M059J (cell line): ENCODE data around the gene CCDC71L. TPM values are rescaled to one million over a fixed set of nuclear protein-coding genes. Genes with fewer than 3 reads are reported as not detected.
"Not testable (repeated sequence)": the region's sequence is repeated elsewhere in the genome, so short reads cannot be mapped to it uniquely, and the experiment has no call there.

Experiments
- DNase-seq: peaks from one replicate; pipeline ENCODE4 v3.0.0-alpha.2; 2012; ENCODE audit warnings: low read depth
- total RNA-seq: library from RNA; depleted of rRNA; stranded (reverse); fragments of >200 nt; shearing (Covaris generic); gene quantifications from 2 replicates; pipeline ENCODE4 v1.2.3, GENCODE V29; 2014; rRNA removed

The CCDC71L gene
- 202 and 220 TPM in 2 replicates for total RNA-seq

GRCh38 chr7:106660862-106661720, at the start of gene CCDC71L:
CCDC71L (minus strand) TSS chr7:106661158; CDS start chr7:106660896, 262 bp downstream.
- DNase-seq: peak; percentile 98

GRCh38 chr7:106709604-106710003, 48.6 kb upstream of the CCDC71L start:
- DNase-seq: not testable (repeated sequence)

DNA sequence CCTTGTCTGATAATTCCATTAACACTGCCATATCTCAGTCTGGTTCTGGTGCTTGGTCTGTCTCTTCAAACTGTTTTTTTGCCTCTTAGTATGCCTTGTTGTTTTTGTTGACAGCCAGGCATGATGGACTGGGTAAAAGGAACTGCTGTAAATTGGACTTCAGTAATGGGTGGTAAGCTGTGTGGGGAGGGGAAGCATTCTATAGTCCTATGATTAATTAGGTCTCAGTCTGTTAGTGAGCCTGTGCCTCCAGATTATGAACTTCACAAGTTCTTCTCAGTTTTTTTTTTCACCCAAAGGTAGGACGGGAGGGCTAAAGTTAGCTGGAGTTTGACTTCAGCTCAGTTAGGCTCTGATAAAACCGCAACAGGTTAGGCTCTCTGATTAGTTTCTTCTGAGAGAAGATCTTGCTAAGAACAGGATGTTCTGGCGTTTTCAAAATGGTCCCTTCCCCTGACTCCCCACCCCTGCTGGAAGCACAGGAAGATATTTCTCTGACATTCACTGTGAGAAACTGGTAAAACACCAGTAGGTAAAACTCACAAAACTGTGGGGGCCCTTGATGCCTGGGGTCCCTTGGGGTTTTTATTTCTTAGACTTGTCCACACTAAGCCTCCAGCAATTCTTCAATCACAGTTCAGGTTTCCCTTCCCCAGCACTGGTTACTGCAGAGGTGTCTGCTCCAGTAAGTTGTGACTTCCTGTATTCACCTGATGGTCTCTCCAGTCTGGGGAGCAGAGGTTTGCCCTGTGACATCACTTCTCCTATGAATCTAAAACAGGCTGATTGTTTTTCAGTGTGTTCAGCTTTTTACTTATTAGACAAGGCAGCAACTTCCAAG, 43.3 kb upstream of the CCDC71L start:
- no peak for DNase-seq

DNA sequence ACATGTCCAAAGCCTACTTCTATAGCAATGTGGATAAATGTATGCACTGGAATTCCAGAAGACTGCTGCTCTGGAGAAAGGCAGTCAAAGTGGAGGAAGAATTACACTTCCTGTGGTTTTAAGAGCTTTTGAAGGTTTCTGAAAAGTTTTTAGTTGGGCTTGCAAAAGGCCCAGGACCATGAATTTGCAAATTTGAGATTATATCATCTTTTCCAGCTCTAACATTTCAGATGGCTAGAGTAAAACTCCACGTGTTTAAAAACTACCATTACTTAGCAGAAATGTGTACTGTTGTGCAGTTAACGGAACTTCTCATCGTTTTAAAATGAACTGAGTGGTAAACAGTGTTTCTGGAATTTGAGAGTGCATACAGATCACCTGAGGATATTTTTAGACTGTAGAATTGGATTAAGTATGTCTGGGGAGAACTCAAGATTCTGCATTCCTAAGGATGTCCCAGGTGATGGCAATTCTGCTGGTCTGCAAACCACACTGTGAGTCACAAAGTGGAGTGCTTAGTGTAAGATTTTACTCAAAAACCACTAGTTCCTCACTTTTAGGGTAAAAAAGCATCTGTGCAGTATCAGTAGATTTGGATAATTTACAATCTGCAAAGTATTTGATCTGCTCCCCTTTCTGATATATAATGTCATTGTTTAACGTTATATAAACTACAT, 32.9 kb upstream of the CCDC71L start:
- peak; percentile 83 for DNase-seq

DNA sequence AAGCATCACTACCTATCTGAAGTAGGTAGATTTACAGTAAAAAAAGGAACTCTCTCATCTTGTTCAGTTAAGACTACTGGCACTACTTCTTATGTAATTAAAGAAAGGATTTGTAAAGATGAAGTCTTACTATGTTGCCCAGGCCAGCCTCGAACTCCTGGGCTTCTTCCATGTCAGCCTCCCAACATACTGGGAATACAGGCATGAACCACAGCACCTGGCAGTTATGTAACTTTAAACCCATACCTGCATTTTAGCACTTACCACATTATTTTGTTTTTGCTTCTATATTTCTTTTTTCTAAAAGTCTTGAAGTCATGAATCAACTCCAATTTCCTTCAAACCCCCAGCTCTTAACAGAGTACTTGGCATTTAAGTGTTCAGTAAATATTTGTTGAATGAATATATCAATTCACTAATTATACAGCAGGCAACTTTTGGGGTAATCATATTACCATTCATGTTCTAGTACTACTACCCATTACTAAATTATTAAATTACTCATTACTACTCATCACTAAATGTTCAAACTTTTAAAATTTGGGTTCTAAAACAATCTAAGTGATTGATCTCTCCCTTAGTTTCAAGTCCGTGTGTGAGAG, 31.6 kb upstream of the CCDC71L start:
- no peak for DNase-seq

- DNase-seq: not testable (repeated sequence)
Observed at GRCh38 chr7:106688161-106688560, 27.2 kb upstream of the CCDC71L start.

DNA sequence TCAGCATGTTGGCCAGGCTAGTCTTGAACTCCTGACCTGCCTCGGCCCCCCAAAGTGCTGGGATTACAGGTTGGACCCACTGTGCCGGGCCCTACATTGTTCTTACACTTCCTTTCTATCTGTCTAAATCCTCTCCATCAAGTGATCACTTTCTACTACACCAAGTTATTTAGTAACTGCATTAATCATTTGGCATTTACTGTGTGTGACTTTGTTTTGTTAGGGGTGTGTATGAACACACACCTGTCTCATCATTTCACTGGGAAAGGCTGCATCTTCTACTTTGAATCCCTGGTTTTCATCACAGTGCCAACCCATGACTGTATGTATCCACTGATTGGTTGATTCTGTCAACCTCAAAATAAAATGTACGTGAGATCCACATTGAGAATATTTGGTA, 23.0 kb upstream of the CCDC71L start:
- no peak for DNase-seq

GRCh38 chr7:106681815-106682495, 21.0 kb upstream of the CCDC71L start:
- peak; percentile 97 for DNase-seq

GRCh38 chr7:106679153-106679931, 18.4 kb upstream of the CCDC71L start:
- DNase-seq: peak; percentile 98

GRCh38 chr7:106678795-106679152, 17.8 kb upstream of the CCDC71L start:
- DNase-seq: no peak

- not testable (repeated sequence) for DNase-seq
Observed at GRCh38 chr7:106676506-106676905, 15.5 kb upstream of the CCDC71L start.

DNA sequence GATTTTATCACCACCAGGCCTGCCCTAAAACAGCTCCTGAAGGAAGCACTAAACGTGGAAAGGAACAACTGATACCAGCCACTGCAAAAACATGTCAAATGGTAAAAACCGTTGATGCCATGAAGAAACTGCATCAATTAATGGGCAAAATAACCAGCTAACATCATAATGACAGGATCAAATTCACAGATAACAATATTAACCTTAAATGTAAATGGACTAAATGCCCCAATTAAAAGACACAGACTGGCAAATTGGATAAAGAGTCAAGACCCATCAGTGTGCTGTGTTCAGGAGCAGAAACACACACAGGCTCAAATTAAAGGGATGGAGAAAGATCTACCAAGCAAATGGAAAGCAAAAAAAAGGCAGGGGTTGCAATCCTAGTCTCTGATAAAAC, 12.7 kb upstream of the CCDC71L start:
- not testable (repeated sequence) for DNase-seq

DNA sequence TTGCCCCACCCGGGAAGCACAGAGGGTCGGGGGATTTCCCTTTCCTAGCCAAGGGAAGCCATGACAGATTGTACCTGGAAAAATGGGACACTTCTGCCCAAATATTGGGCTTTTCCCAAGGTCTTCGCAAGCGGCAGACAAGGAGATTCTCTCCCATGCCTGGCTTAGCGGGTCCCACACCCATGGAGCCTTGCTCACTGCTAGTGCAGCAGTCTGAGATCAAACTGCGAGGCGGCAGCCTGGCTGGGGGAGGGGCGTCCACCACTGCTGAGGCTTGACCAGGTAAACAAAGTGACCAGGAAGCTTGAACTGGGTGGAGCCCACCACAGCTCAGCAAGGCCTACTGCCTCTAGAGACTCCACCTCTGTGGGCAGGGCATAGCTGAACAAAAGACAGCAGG, 11.0 kb upstream of the CCDC71L start:
- not testable (repeated sequence) for DNase-seq

DNA sequence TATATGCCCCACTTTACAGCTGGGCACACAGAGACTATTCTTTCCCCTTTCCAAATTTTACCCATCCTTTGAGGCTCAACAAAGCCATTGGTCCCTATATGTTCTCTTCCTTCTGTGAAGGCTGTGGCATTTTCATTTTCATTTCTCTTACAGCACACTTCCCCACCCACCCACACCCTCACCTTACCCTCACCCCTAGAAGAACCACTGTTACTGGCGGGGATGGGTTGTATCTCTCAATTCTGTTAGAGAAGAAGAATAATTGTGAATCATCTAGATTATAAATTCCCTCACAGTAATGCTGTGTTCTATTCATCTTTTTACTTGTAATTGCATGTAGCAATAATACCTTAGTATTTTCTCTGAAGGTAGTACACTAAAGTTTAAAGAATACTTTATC, 10.2 kb upstream of the CCDC71L start:
- DNase-seq: no peak

- peak; percentile 55 for DNase-seq
Observed at GRCh38 chr7:106668861-106669524, 8.0 kb upstream of the CCDC71L start.

DNA sequence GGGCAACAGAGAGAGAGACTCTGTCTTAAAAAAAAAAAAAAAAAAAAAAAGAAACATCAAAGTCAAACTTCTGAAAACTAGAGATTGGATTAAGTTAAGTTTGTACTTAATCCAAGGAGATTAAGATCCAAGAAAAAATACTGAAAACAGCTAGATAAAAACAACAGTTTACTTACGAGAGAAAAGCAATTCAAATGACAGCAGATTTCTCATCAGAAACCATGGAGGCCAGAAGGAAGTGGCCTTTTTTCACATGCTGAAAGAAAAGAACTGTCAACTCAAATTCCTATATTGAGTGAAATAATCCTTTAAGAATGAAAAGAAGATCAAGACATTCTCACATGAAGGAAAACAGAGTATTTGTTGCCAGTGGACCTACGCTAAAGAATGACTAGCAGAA, 5.4 kb upstream of the CCDC71L start:
- no peak for DNase-seq

GRCh38 chr7:106664343-106664742, 3.4 kb upstream of the CCDC71L start:
- DNase-seq: no peak

GRCh38 chr7:106659963-106660861, 746 bp downstream of the CCDC71L start:
- DNase-seq: peak; percentile 79
